H1 (cell line): ENCODE data around the gene TPP2. TPM values are rescaled to one million over a fixed set of nuclear protein-coding genes. Genes with fewer than 3 reads are reported as not detected.

ENCODE experiments used
- KDM5A ChIP-seq: fragments of 200-600 bp; IDR thresholded peaks from 2 replicates; pipeline ENCODE4 v1.7.1; 2012; ENCODE audit warnings: mild to moderate bottlenecking, low read length, inconsistent platforms, mixed read lengths
- SAP30 ChIP-seq: fragments of 300-600 bp; sonication (generic); IDR thresholded peaks from 2 replicates; pipeline ENCODE4 v1.7.1; 2012; ENCODE audit warnings: low read length, moderate library complexity, mild to moderate bottlenecking, inconsistent platforms; ENCODE audit not compliant: insufficient read depth, insufficient replicate concordance
- USF2 ChIP-seq: IDR thresholded peaks from 2 replicates; pipeline ENCODE4 v1.6.1; 2011; ENCODE audit warnings: low read length, improper control_type of control experiment
- polyA plus RNA-seq, 7 experiments: library from polyadenylated mRNA; depleted of rRNA in 3 of 7; stranded (reverse) in 5 of 7; unstranded in 2 of 7; fragments of >200 nt in 5 of 7; fragments of 200-250 nt in 2 of 7; gene quantifications; 1 replicate in 5 of 7; 2 replicates in 1 of 7; 4 replicates in 1 of 7; pipeline versions ENCODE4 v1.2.1 to v1.2.3, GENCODE V29; 2011 to 2013; ENCODE audit warnings: missing spikeins in 2 of 7, mixed read lengths in 2 of 7
- total RNA-seq: library from RNA; stranded (reverse); fragmentation: NEBNext Ultra II Directional; extraction: Animal tissue kit (Norgen Biotek cat#: 25700); gene quantifications from 2 replicates; pipeline ENCODE4 v1.2.1, GENCODE V29; 2021

The TPP2 gene
- total and polyA plus RNA-seq, 2 of the 8 experiments (the other 6 are each of a cell fraction or from before 2014, with no cell fraction given): 15.9 to 85.7 TPM

GRCh38 chr13:102679449-102680132 is 82.8 kb downstream of the TPP2 start (continued):
- TF ChIP-seq USF2 (no peak), SAP30 (no peak), KDM5A (no peak)
- TF ChIP-seq, all 59 proteins: peak for 0
